Ramos (cell line): ENCODE results near the gene PLGRKT.
"Not testable (repeated sequence)": the region's sequence is repeated elsewhere in the genome, so short reads cannot be mapped to it uniquely, and the experiment has no call there.

ENCODE experiments used
- in situ Hi-C: fragments of 300-500 bp; cut with MboI; formaldehyde crosslinking; loops from one replicate; pipeline ENCODE4 v1.14.3; 2022; ENCODE audit warnings: low sequenced_read_pairs; ENCODE audit not compliant: unreplicated experiment

The PLGRKT gene

DNA sequence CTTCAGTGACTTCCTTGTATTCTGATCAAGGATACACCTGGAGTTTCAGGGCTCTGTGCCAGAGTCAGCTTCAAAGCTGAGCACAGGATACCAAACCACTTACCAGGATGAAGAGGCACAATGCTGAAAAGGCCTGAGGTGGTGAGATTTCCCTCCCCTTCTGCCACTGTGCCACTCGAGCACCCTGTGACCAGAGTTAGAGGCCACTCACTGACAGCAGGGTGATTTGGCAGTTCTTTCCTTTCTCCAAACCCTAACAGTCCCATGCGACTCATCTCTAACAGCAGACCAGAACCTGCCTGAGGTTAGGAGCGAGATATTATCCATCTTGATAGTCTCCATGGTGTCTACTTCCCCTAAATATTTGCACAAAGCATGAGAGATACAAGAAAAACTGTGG lies 1.8 kb downstream of the PLGRKT start:
- in situ Hi-C loops, result loop anchor here (10.0 to 25.0 kb wide), 2 partner anchors 449 to 691 kb away; partner anchors contain the start of genes AK3 and JAK2

DNA sequence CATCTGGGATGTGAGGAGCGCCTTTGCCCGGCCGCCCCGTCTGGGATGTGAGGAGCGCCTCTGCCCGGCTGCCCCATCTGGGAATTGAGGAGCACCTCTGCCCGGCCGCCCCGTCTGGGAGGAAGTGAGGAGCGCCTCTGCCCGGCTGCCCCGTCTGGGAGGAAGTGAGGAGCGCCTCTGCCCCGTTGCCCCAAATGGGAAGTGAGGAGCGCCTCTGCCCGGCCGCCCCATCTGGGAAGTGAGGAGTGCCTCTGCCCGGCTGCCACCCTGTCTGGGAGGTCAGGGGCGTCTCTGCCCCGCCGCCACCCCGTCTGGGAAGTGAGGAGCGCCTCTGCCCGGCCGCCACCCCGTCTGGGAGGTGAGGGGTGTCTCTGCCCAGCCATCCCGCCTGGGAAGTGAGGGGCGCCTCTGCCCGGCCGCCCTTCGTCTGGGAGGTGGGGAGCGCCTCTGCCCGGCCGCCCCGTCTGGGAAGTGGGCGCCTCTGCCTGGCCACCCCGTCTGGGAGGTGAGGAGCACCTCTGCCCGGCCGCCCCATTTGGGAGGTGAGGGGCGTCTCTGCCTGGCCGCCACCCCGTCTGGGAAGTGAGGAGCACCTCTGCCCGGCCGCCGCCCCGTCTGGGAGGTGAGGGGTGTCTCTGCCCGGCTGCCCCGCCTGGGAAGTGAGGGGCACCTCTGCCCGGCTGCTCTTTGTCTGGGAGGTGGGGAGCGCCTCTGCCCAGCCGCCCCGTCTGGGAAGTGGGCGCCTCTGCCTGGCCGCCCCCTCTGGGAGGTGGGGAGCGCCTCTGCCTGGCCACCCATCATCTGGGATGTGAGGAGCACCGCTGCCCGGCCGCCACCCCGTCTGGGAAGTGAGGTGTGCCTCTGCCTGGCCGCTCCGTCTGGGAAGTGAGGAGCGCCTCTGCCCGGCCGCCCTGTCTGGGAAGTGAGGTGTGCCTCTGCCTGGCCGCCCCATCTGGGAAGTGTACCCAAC lies 3.6 kb downstream of the PLGRKT start:
- in situ Hi-C loops, result loop anchor here (10.0 to 25.0 kb wide), 2 partner anchors 447 to 689 kb away; partner anchors contain the start of genes AK3 and JAK2

DNA sequence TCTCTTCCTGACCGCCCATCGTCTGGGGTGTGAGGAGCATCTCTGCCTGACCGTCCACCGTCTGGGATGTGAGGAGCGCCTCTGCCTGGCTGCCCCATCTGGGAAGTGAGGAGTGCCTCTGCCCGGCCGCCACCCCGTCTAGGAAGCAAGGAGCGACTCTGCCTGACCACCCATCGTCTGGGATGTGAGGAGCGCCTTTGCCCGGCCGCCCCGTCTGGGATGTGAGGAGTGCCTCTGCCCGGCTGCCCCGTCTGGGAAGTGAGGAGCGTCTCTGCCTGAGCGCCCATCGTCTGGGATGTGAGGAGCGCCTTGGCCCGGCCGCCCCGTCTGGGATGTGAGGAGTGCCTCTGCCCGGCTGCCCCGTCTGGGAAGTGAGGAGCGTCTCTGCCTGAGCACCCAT lies 4.4 kb downstream of the PLGRKT start:
- in situ Hi-C loops, result loop anchor here (10.0 to 25.0 kb wide), 2 partner anchors 446 to 689 kb away; partner anchors contain the start of genes AK3 and JAK2

DNA sequence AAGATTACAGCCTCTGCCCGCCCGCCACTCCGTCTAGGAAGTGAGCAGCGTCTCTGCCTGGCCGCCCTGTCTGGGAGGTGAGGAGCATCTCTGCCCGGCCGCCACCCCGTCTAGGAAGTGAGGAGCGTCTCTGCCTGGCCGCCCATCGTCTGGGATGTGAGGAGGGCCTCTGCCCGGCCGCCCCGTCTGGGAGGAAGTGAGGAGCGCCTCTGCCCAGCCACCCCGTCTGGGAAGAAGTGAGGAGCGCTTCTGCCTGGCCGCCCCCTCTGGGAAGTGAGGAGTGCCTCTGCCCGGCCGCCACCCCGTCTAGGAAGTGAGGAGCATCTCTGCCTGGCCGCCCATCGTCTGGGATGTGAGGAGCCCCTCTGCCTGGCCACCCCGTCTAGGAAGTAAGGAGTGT lies 4.8 kb downstream of the PLGRKT start:
- in situ Hi-C loops, result loop anchor here (10.0 to 25.0 kb wide), 2 partner anchors 446 to 688 kb away; partner anchors contain the start of genes AK3 and JAK2

DNA sequence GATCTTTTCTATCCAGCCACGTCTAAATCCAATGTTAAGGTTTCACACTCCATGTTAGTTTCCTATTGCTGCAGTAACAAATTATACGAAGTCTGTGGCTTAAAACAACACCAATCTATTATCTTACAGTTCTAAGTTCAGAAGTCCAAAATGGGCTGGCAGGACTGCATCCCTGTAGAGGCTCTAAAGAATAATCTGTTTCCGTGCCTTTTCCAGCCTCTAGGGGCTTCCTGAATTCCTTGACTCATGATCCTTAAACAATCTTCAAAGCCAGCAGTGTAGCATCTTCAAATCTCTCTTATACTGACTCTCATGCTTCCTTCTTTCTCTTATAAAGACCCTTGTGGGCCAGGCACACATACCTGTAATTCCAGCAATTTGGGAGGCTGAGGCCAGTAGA lies 6.8 kb downstream of the PLGRKT start:
- in situ Hi-C loops, result loop anchor here (10.0 to 25.0 kb wide), 2 partner anchors 444 to 686 kb away; partner anchors contain the start of genes AK3 and JAK2

DNA sequence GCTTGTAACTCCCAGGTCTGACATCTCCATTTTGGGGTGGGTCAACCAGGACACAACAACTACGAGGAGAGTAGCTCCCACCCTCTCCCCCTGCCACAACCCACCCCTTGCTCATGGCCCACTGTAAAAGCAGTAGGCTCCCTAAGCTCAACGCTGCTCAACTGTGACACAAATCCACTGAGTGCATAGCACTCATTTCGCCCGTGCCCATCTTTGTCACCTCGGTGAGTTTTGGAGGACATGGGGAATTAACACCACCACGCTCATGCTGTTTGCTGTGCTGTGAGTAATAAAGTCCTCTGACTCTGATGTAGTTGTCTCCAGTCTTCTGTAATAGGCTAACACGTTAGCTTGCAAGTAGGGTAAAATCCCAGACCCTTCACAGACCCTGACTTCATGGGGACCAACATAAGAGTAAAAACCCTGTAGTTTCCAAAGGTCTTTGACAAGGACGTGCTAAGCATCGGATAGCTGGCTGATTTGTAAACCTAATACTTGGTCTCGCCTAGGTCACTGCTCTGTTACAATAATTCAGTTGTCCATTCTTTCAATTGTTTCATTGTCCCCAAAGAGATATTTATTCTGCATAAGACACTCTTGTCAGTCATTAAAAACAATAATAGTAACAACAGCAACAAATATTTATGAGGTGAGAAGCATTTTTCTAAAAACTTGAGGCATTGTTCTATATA lies 7.7 kb downstream of the PLGRKT start:
- in situ Hi-C loops, result loop anchor here (5.0 to 25.0 kb wide), 3 partner anchors 243 to 685 kb away; partner anchors contain the start of genes AK3, INSL6 and JAK2

DNA sequence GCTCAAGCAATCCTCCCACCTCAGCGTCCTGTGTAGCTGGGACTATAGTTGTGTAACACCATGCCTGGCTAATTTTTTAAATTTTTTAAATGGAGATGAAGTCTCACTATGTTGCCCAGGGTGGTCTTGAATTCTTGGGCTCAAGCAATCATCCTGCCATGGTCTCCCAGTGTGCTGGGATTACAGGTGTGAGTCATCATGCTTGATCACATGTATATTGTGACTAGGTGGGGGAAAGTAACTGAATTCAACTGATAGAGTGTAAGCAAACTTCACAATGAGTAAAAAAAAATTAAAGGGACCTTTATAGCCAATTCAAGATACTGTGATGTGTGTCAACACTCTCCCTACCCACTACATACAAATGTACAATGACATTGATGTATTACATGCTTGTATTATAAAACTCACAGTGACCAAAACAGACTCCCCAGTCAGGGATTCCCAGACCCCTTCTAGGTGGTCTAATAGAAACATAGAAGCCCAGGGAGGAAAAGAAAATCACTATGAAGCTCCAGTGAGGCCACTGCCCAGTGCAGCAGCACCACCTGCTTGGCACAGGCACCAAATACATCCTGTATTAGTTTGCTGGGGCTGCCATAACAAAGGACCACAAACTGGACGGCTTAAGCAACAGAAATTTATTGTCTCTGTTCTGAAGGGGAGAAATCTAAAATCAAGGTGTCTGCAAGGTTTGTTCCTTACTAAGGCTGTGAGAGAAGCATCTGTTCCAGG lies 8.8 kb downstream of the PLGRKT start:
- in situ Hi-C loops, result loop anchor here (5.0 to 25.0 kb wide), 2 partner anchors 242 to 442 kb away; partner anchors contain the start of genes INSL6 and JAK2

DNA sequence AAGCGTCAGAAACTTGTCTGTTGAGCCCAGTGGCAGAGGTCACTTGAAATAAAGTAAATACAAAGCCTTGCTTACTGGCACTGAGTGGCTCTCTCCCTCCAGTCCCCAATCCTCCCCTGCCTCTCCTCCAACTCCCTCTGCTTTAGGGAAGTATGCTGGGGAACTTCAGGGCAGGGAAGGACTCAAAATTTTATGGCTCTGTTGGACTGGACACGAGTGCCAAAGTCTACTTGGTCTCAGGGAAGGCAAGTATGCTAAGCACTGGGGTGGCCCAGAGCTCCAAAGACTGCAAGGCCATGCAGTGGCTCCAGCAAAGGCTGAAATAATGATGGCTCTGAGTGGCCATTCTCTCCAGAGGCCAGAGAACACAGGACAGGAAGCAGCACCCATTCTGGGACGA lies 9.6 kb downstream of the PLGRKT start:
- in situ Hi-C loops, result loop anchor here (5.0 to 25.0 kb wide), 2 partner anchors 241 to 441 kb away; partner anchors contain the start of genes INSL6 and JAK2

DNA sequence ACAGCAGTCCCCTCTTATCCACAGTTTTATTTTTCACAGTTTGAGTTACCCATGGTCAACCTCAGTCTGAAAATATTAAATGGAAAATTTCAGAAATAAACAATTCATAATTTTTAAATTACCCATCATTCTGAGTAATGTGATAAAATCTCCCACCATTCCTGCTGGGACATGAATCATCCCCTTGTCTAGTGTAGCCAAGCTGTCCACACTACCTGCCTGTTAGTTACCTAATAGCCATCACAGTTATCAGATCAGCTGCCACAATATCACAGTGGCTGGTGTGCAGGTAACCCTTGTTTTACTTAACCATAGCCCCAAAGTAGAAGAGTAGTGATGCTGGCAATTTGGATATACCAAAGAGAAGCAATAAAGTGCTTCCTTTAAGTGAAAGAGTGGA lies 10.7 kb downstream of the PLGRKT start:
- in situ Hi-C loops, result loop anchor here (5.0 to 25.0 kb wide), 2 partner anchors 240 to 440 kb away; partner anchors contain the start of genes INSL6 and JAK2

DNA sequence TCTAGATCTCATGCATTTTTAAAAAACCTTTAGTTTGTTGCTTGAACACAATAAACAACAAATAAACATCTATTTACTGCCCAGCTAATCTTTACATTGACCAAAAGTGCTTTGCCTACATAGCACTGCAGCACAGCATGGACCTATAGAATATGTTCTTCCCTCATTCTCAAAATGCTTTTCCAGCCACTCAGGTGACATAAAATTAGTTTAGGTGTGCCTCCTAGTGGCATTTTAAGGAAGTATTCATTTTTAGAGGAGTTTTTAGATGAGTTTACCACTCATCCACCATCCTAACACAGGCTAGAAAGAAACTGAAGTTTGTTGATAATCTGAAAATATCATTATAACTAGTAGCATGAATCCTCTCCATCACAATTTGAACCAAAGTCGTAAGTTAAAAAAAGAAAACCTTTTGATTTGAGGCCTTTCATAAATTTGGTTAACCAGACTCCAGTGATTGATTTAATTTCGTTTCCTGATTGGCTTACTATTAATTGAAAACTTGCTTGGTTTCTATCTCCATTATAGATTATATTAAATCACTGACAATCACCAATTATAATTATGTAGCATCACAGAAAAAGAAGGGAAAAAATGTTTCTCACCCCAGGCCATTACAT lies 12.6 kb downstream of the PLGRKT start:
- in situ Hi-C loops, result loop anchor here (5.0 to 25.0 kb wide), 2 partner anchors 238 to 438 kb away; partner anchors contain the start of genes INSL6 and JAK2

DNA sequence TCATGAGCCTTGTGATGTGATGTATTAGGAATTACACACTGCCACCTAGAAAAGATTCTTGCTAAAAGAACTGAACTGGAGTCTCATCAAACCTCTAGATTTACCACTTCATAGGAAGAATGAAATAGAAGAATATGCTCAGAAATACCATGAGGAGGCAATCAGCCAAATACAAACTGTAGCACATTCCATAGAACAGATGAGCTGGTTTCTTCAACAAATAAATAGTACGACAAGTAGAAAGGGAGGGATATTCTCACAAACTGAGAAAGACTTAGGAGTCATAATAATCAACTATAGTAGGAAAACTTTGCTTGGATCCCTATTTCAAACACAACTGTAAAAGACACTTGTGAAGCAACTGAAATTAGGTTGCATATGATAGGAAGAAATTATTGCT lies 15.4 kb downstream of the PLGRKT start:
- in situ Hi-C loops, result no loop called here

DNA sequence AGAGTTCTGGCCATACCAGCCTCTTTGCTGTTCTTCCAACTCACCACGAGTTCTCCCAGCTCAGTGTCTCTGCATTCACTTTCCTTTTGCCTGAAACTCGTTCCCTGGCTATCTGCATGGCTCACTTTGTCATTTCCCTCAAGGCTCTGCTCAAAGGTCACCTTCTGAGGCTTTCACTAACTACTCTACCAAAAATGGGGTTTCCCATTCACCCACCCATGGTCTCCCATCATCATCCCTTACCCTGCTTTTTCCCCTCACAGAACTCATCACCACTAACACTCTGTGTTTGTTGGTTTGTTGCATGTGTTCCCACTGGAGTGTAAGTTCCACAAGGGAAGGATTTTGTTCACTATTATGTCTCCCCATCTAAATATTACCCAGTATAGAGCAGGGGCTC lies 16.6 kb downstream of the PLGRKT start:
- in situ Hi-C loops, result no loop called here

DNA sequence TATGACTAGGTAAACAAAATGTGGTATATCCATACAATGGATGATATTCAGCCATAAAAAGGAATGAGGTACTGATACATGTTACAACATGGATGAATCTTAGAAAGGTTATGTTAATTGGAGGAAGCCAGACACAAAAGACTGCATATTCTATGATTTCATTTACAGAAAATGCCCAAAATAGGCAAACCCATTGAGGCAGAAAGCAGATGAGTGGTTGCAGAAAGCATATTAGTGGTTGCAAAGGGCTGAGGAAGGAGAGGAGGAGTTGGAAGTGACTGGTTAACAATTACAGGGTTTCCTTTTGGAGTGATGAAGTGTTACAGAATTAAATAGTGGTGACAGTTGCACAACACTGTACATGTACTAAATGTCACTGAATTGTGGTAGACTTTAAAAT lies 17.7 kb downstream of the PLGRKT start:
- in situ Hi-C loops, result loop anchor here (10.0 kb wide), 1 partner anchor 65 kb away; no protein-coding TSS in a partner anchor

DNA sequence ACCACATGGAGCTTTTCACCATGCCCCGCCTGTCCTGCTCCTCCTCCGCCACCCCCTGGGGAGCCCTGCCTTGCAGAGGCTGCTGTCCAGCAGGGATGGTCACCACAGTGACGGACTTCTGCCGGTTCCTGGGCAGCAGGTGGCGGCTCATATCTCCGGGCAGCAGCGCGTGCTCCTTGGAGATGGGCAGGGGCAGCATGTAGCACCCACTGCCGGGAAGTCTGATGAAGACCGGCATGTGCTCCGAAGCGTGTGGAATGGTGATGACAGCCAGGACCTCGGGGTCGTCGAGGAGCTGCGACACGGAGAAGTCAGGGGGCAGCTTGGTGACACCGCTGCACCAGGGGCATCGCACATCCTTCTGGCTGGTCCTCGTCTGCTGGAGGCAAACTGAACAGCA lies 19.2 kb downstream of the PLGRKT start:
- in situ Hi-C loops, result loop anchor here (10.0 kb wide), 1 partner anchor 64 kb away; no protein-coding TSS in a partner anchor

DNA sequence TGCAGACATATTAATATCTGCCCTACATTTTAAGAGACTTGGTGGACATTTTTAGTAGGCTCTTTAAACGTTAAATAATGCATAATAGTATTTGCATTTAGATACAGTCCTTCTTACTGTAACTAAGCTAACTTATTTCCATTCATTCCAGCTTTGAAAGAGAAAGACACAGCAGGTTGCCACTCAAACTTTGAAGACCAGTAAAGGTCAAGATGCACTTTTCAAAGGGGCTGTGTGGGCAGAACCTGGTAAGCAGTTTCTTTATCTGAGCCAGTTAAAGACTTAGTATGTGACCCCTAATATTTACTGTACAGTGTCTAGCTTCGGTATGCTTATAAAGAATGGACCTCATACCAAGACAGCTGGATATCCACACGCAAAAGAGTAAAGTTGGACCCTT lies 20.8 kb downstream of the PLGRKT start:
- in situ Hi-C loops, result loop anchor here (10.0 kb wide), 1 partner anchor 62 kb away; no protein-coding TSS in a partner anchor

DNA sequence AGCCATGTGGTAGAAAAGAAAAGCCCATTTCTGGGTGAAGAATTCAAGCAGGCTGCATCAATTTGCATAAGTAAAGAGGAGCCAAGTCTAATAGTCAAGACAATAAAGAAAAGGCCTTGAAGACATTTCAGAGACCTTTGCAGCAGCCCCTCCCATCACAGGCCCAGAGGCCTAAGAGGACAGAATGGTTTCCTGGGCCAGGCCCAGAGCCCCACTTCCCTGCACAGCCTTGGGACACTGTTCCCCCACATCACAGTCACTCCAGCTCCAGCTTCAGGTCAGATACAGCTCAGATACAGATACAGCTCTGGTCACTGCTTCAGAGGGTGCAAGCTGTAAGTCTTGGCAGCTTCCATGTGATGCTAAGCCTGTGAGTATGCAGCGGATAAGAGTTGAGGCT lies 29.1 kb downstream of the PLGRKT start:
- in situ Hi-C loops, result no loop called here

DNA sequence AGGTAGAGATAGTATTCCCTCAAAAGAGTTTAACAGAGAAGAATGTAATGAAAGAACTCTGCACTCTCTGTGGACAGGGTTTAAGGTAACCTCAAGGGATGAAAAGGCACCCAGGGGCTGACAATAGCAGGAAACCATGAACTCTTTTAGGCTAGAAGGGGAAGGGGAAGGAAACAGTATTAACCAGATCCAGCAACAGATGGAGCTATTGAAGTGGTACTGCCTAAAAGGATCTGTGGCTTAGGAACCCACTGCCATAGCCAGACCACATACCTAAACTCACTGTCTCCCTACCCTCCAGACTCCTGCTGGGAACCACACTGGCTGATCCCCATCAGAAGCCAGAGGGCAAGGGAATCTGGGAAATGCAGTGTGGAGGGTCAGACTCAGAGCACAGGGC lies 35.5 kb downstream of the PLGRKT start:
- in situ Hi-C loops, result no loop called here

DNA sequence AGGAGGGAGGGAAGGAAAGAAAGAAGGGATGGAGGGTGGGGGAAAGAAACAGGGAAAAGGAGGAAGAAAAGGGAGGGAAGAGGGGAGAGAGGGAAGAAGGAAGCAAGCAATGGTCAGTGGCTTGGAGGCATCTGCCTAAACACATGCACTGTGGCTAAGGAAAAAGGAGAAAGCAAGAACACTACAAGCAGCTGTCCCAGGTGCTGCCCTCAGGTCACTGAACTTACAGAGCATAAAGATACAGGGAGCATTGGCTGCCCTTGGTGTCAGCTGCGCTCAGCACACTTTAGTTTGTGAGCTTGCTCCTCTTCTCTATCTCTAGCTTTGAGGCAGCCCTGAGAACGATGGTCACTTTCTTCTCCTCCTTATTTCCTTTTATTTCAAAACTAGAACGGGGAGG lies 40.2 kb downstream of the PLGRKT start:
- in situ Hi-C loops, result not testable (repeated sequence)

DNA sequence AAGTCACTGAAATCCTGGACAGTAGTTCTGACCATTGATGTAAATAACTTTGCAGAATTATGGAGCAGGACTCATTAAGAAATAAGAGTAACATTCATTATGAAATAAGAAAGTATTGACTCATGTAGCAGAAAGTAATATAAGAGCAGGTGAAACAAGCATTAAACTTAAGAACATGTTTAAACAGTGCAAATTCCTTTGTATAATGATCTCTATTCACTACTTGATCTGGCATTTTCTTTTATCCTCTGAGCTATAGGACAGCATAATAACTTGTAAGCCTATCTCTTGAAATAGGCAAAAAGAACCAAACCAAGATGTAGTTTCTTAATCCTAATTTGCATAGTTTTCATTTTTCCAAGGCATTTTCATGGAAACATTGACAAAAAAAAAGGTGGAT lies 42.3 kb downstream of the PLGRKT start:
- in situ Hi-C loops, result no loop called here
